Colon (tissue), 2 donors: ENCODE results near the gene AMH.
"Not testable (repeated sequence)": the region's sequence is repeated elsewhere in the genome, so short reads cannot be mapped to it uniquely, and the experiment has no call there.

Experiments used
- FAIRE-seq: peaks from 2 replicates; lab custom pipeline; 2012; peaks lifted over from hg19 to GRCh38; lab: Jason Lieb, UNC
- donor health status: control.
- donor health status: control.

AMH gene

GRCh38 chr19:2270423-2271233 is 21.5 kb downstream of the AMH start:
- FAIRE-seq: no peak

GRCh38 chr19:2271234-2272103 is 22.3 kb downstream of the AMH start:
- FAIRE-seq: no peak

GRCh38 chr19:2273356-2274184 is 24.4 kb downstream of the AMH start:
- no peak for FAIRE-seq

- FAIRE-seq: no peak
These were observed 25.1 kb downstream of the AMH start for GRCh38 chr19:2274185-2274711.

GRCh38 chr19:2274931-2275535 is 25.9 kb downstream of the AMH start:
- FAIRE-seq: no peak

GRCh38 chr19:2275588-2276428 is 26.7 kb downstream of the AMH start:
- no peak for FAIRE-seq

GRCh38 chr19:2276429-2276986 is 27.4 kb downstream of the AMH start:
- FAIRE-seq: no peak

GRCh38 chr19:2277138-2277537 is 28.0 kb downstream of the AMH start:
- no peak for FAIRE-seq

GRCh38 chr19:2278459-2279158 is 29.5 kb downstream of the AMH start:
- FAIRE-seq: no peak

- FAIRE-seq: no peak
These were observed 31.6 kb downstream of the AMH start for GRCh38 chr19:2280633-2281264.

GRCh38 chr19:2281265-2282061 is 32.3 kb downstream of the AMH start:
- FAIRE-seq: not testable (repeated sequence)

- no peak for FAIRE-seq
These were observed 33.1 kb downstream of the AMH start, which contains the start of gene PEAK3 for GRCh38 chr19:2282062-2282861. TSS of gene PEAK3 (minus strand) at chr19:2282175. CDS start at chr19:2280931, 1,244 bp downstream.

- FAIRE-seq: no peak
These were observed 33.7 kb downstream of the AMH start for GRCh38 chr19:2282862-2283237.

GRCh38 chr19:2283835-2284507 is 34.8 kb downstream of the AMH start:
- FAIRE-seq: no peak

- no peak for FAIRE-seq
These were observed 37.4 kb downstream of the AMH start for GRCh38 chr19:2286402-2287140.
